B cell (primary cell): Measurements from ENCODE around the gene CTNNA1. TPM values are rescaled to one million over a fixed set of nuclear protein-coding genes. Genes with fewer than 3 reads are reported as not detected.

ENCODE experiments used
- ATAC-seq: fragments of 200-7000 bp; cut with Tn5 transposase; one replicate; pipeline ENCODE4 v1.10.0; 2021; ENCODE audit warnings: low read depth, mild to moderate bottlenecking, moderate number of reproducible peaks, moderate library complexity
- CTCF ChIA-PET: fragments of 350-600 bp; sonication (Branson Sonifier 250); formaldehyde crosslinking; loops from one replicate; lab custom pipeline; 2021; ENCODE audit warnings: antibody characterized with exemption, inconsistent platforms; lab: Charles Lee
- POLR2A ChIA-PET: fragments of 350-600 bp; sonication (Branson Sonifier 250); formaldehyde crosslinking; loops from one replicate; lab custom pipeline; 2021; ENCODE audit warnings: antibody characterized with exemption; lab: Charles Lee
- DNase-seq: peaks from one replicate; pipeline ENCODE4 v3.0.0; 2013
- H2AFZ ChIP-seq: 2 replicates; pipeline ENCODE4 v1.6.1; 2012; ENCODE audit warnings: mild to moderate bottlenecking, low read depth, low read length; ENCODE audit not compliant: insufficient read depth, poor library complexity, severe bottlenecking
- H3K27ac ChIP-seq, 2 donors: 1 replicate in 1 of 2; 2 replicates in 1 of 2; pipeline ENCODE4 v1.5.1; 2012 to 2013; ENCODE audit warnings: low read length in 2 of 2, mild to moderate bottlenecking in 2 of 2, moderate library complexity in 1 of 2
- H3K27me3 ChIP-seq, 4 experiments: fragments of 200-600 bp in 1 of 4; sonication (generic) in 1 of 4; replicated peaks in 1 of 4; 1 replicate in 2 of 4; 2 replicates in 2 of 4; pipeline versions ENCODE4 v1.6.1 to v1.7.0; 2013 to 2016; ENCODE audit warnings: low read length in 3 of 4, mild to moderate bottlenecking in 2 of 4, mixed read lengths in 1 of 4, moderate library complexity in 1 of 4; ENCODE audit not compliant: insufficient read depth in 4 of 4, control insufficient read depth in 3 of 4; ENCODE audit errors: control extremely low read depth in 1 of 4
- H3K36me3 ChIP-seq, 2 experiments: replicated peaks in 1 of 2; 1 replicate in 1 of 2; 2 replicates in 1 of 2; pipeline versions ENCODE4 v1.6.1 to v1.7.1; 2013; ENCODE audit warnings: low read length in 1 of 2; ENCODE audit not compliant: insufficient read depth in 2 of 2, control insufficient read depth in 1 of 2; ENCODE audit errors: control extremely low read depth in 1 of 2, extremely low read depth in 1 of 2
- H3K4me1 ChIP-seq, 2 donors: fragments of 200-600 bp in 1 of 2; sonication (generic) in 1 of 2; 1 replicate in 1 of 2; 2 replicates in 1 of 2; pipeline versions ENCODE4 v1.5.1 to v1.6.1; 2013 to 2017; ENCODE audit warnings: low read length in 2 of 2; ENCODE audit not compliant: control insufficient read depth in 2 of 2, insufficient read depth in 2 of 2
- H3K4me2 ChIP-seq: replicated peaks from 2 replicates; pipeline ENCODE3; 2012; ENCODE audit warnings: mild to moderate bottlenecking, low read depth, low read length; ENCODE audit not compliant: poor library complexity, severe bottlenecking
- H3K4me3 ChIP-seq, 5 experiments: fragments of 200-600 bp in 1 of 5; sonication (generic) in 1 of 5; 1 replicate in 3 of 5; 2 replicates in 2 of 5; pipeline versions ENCODE4 v1.5.1 to v1.7.0; 2011 to 2016; ENCODE audit warnings: low read length in 4 of 5, mild to moderate bottlenecking in 4 of 5, low read depth in 2 of 5, control low read depth in 1 of 5, moderate library complexity in 1 of 5; ENCODE audit not compliant: insufficient read depth in 1 of 5; ENCODE audit errors: control extremely low read depth in 1 of 5, extremely low read depth in 1 of 5
- H3K79me2 ChIP-seq: fragments of 200-600 bp; sonication (generic); one replicate; pipeline ENCODE4 v1.6.0; 2016; ENCODE audit warnings: low read length; ENCODE audit not compliant: control insufficient read depth, insufficient read depth
- H3K9ac ChIP-seq: fragments of 200-600 bp; sonication (generic); 2 replicates; pipeline ENCODE4 v1.6.1; 2017; ENCODE audit warnings: mild to moderate bottlenecking, low read length, moderate library complexity
- H3K9me3 ChIP-seq, 3 donors: one replicate each; pipeline versions ENCODE4 v1.6.1 to v1.7.1; 2013; ENCODE audit warnings: low read length in 2 of 3; ENCODE audit not compliant: control insufficient read depth in 2 of 3, insufficient read depth in 1 of 3; ENCODE audit errors: control extremely low read depth in 1 of 3
- H4K20me1 ChIP-seq: 2 replicates; pipeline ENCODE4 v1.6.0; 2012; ENCODE audit warnings: mild to moderate bottlenecking, low read length; ENCODE audit not compliant: insufficient read depth, control insufficient read depth, poor library complexity, severe bottlenecking
- H3K27ac Mint-ChIP-seq: one replicate; pipeline ENCODE4 v1.8.0; 2021; ENCODE audit warnings: mixed read lengths
- H3K27me3 Mint-ChIP-seq: one replicate; pipeline ENCODE4 v1.8.0; 2021; ENCODE audit warnings: mixed read lengths
- H3K4me1 Mint-ChIP-seq: one replicate; pipeline ENCODE4 v1.8.0; 2021; ENCODE audit warnings: mixed read lengths
- H3K4me3 Mint-ChIP-seq: one replicate; pipeline ENCODE4 v1.8.0; 2021; ENCODE audit warnings: mixed read lengths
- H3K9me3 Mint-ChIP-seq: one replicate; pipeline ENCODE4 v1.8.0; 2022; ENCODE audit warnings: mixed read lengths; ENCODE audit not compliant: insufficient read depth
- EZH2 ChIP-seq: IDR thresholded peaks from 2 replicates; pipeline ENCODE4 v1.6.1; 2012; ENCODE audit warnings: borderline replicate concordance, low read depth, mild to moderate bottlenecking, moderate library complexity, low read length; ENCODE audit not compliant: insufficient read depth, poor library complexity, severe bottlenecking
- WGBS: methylation state at CpG from one replicate; pipeline ENCODE4 v1.1.5; 2013; ENCODE audit warnings: missing lambda C conversion rate; ENCODE audit not compliant: insufficient coverage; 5-methylcytosine and 5-hydroxymethylcytosine counted together
- intact Hi-C: fragments of 100-400 bp; cut with micrococcal nuclease; formaldehyde crosslinking; loops from one replicate; pipeline ENCODE4 v1.10.0; 2022
- polyA plus RNA-seq: library from polyadenylated mRNA; depleted of rRNA; stranded (reverse); fragments of >200 nt; gene quantifications from 2 replicates; pipeline ENCODE4 v1.2.3, GENCODE V29; 2012
- total RNA-seq, 2 donors: library from RNA; stranded (reverse); fragments of 120-200 nt in 1 of 2; gene quantifications; 1 replicate in 1 of 2; 2 replicates in 1 of 2; pipeline versions ENCODE4 v1.2.3 to v1.2.4, GENCODE V29; 2013 to 2022
- TF ChIP-seq, protein P1 (sequence below): fragments of 200-600 bp; IDR thresholded peaks from one replicate; pipeline ENCODE4 v1.8.0; 2022; ENCODE audit warnings: antibody characterized with exemption, mild to moderate bottlenecking

CTNNA1 gene
- total and polyA plus RNA-seq, 2 donors (not counting 1 experiment from before 2014, with no cell fraction given): 22.7 to 96.0 TPM

- DNase-seq: no peak
- intact Hi-C loops: no loop called here
- peaks cover 15% of the 10 kb centered on the region for H3K79me2 ChIP-seq
- ChIA-PET POLR2A (no interaction called here), CTCF (no interaction called here)
- H4K20me1 ChIP-seq: peaks cover 26% of the 10 kb centered on the region
- H3K4me1 ChIP-seq: no peaks in the 10 kb centered on the region
- no peaks in the 10 kb centered on the region for H3K4me1 Mint-ChIP-seq
- no peak overlapping the region for H3K27ac Mint-ChIP-seq
- no peak overlapping the region for H3K4me2 ChIP-seq
- H3K27me3 ChIP-seq: no peaks in the 10 kb centered on the region
- TF ChIP-seq EZH2: no peak
- TF ChIP-seq, protein P1, sequence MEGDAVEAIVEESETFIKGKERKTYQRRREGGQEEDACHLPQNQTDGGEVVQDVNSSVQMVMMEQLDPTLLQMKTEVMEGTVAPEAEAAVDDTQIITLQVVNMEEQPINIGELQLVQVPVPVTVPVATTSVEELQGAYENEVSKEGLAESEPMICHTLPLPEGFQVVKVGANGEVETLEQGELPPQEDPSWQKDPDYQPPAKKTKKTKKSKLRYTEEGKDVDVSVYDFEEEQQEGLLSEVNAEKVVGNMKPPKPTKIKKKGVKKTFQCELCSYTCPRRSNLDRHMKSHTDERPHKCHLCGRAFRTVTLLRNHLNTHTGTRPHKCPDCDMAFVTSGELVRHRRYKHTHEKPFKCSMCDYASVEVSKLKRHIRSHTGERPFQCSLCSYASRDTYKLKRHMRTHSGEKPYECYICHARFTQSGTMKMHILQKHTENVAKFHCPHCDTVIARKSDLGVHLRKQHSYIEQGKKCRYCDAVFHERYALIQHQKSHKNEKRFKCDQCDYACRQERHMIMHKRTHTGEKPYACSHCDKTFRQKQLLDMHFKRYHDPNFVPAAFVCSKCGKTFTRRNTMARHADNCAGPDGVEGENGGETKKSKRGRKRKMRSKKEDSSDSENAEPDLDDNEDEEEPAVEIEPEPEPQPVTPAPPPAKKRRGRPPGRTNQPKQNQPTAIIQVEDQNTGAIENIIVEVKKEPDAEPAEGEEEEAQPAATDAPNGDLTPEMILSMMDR: no peak
- no peaks in the 10 kb centered on the region for H3K9me3 ChIP-seq
- H3K36me3 ChIP-seq: peaks cover 0 to 20% of the 10 kb centered on the region in 2 experiments
- no peak for ATAC-seq
- no peak overlapping the region for H3K9ac ChIP-seq
- no peak overlapping the region for H3K4me3 ChIP-seq
- H3K27me3 Mint-ChIP-seq: no peaks in the 10 kb centered on the region
- WGBS: 100% methylated on average over 4 of the region's 4 CpGs
- H3K4me3 Mint-ChIP-seq: no peak overlapping the region
- H3K27ac ChIP-seq: no peak overlapping the region
- H2AFZ ChIP-seq: no peak overlapping the region
- no peaks in the 10 kb centered on the region for H3K9me3 Mint-ChIP-seq
Measured at GRCh38 chr5:138819081-138819480, 65.9 kb downstream of the CTNNA1 start.

DNA sequence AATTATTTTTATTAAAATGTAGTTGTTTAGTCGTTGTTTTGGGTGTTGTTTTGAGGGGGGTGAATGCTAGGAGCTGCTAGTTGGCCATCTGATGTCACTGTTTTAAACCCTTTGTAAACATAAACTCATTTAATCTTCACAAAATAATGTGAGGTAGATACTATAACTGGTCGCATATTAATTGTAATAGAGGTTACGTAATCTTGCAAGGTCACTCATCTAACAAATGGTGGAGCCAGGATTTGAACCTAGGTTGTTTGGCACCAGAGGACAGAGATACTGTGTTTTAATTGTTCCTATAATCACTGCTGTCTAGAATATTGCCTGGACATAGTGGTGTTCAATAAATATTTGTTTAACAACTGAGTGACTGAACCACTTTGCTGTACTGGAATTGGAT, 67.5 kb downstream of the CTNNA1 start:
- Histone ChIP-seq H3K27ac (no peak overlapping the region), H4K20me1 (peaks cover 26% of the 10 kb centered on the region), H3K9me3 (no peaks in the 10 kb centered on the region), H3K9ac (no peak overlapping the region), H3K36me3 (peaks cover 0 to 19% of the 10 kb centered on the region in 2 experiments), H2AFZ (no peak overlapping the region), H3K4me3 (no peak overlapping the region), H3K4me2 (no peak overlapping the region), H3K27me3 (no peaks in the 10 kb centered on the region), H3K4me1 (no peaks in the 10 kb centered on the region), H3K79me2 (peaks cover 15% of the 10 kb centered on the region)
- no peaks in the 10 kb centered on the region for H3K9me3 Mint-ChIP-seq
- no peak overlapping the region for H3K4me3 Mint-ChIP-seq
- no peaks in the 10 kb centered on the region for H3K27me3 Mint-ChIP-seq
- no peak for ATAC-seq
- TF ChIP-seq EZH2: no peak
- TF ChIP-seq, protein P1: no peak
- H3K27ac Mint-ChIP-seq: no peak overlapping the region
- H3K4me1 Mint-ChIP-seq: no peaks in the 10 kb centered on the region
- intact Hi-C loops: no loop called here
- ChIA-PET POLR2A (no interaction called here), CTCF (no interaction called here)
- 100% methylated on average over 1 of the region's 3 CpGs for WGBS
- DNase-seq: no peak
